Thyroid gland (tissue), 4 donors: ENCODE data around the gene SCN10A.

Source experiments
- CTCF ChIP-seq, 6 experiments: fragments of 200-600 bp in 3 of 6; fragments of 450-650 bp in 3 of 6; sonication (generic) in 3 of 6; IDR thresholded peaks; one replicate each; pipeline ENCODE4 v1.5.1; 2016 to 2019; ENCODE audit warnings: antibody characterized with exemption in 6 of 6, mild to moderate bottlenecking in 2 of 6, inconsistent platforms in 1 of 6, moderate library complexity in 1 of 6
- POLR2A ChIP-seq, 2 donors: fragments of 450-650 bp; IDR thresholded peaks; one replicate each; pipeline ENCODE4 v1.6.1; 2017; ENCODE audit warnings: antibody characterized with exemption in 2 of 2, mild to moderate bottlenecking in 2 of 2, moderate library complexity in 1 of 2

- no peak for TF ChIP-seq POLR2A (IDR thresholded peaks at IDR 0.05)
- TF ChIP-seq CTCF (IDR thresholded peaks at IDR 0.05), result no peak
Measured at GRCh38 chr3:38722781-38723568, 93.0 kb downstream of the SCN10A start.
